H1 (cell line): ENCODE measurements around the gene PRDM1. TPM values are rescaled to one million over a fixed set of nuclear protein-coding genes. Genes with fewer than 3 reads are reported as not detected.

Experiments
- CTCF ChIA-PET: fragments of 300-600 bp; sonication (Branson Sonifier 250); formaldehyde crosslinking; loops from one replicate; lab custom pipeline; 2021; ENCODE audit not compliant: partially characterized antibody; lab: Charles Lee
- POLR2A ChIA-PET: fragments of 300-600 bp; sonication (Branson Sonifier 250); formaldehyde crosslinking; loops from one replicate; lab custom pipeline; 2021; ENCODE audit warnings: inconsistent platforms; ENCODE audit not compliant: partially characterized antibody; lab: Charles Lee
- DNase-seq, 2 experiments: peaks; one replicate each; pipeline versions ENCODE4 v3.0.0 to v3.0.0-alpha.2; 2010 to 2022; ENCODE audit warnings: low spot score in 2 of 2, low read depth in 1 of 2, mixed read lengths in 1 of 2
- FAIRE-seq: peaks from 2 replicates; lab custom pipeline; 2011; peaks lifted over from hg19 to GRCh38; lab: Jason Lieb, UNC
- H2AFZ ChIP-seq: 2 replicates; pipeline ENCODE4 v1.8.1; 2012; ENCODE audit warnings: low read length, inconsistent platforms
- H2AK5ac ChIP-seq: 2 replicates; pipeline ENCODE4 v1.6.1; 2013; ENCODE audit warnings: low read depth, low read length
- H2BK120ac ChIP-seq: replicated peaks from 2 replicates; pipeline ENCODE3; 2013; ENCODE audit warnings: low read depth, low read length, inconsistent platforms
- H2BK12ac ChIP-seq: 2 replicates; pipeline ENCODE4 v1.6.1; 2013; ENCODE audit warnings: low read depth, low read length
- H2BK15ac ChIP-seq: 2 replicates; pipeline ENCODE4 v1.6.1; 2013; ENCODE audit warnings: low read length
- H2BK20ac ChIP-seq: 2 replicates; pipeline ENCODE4 v1.6.1; 2013; ENCODE audit warnings: low read length
- H2BK5ac ChIP-seq: 2 replicates; pipeline ENCODE4 v1.6.1; 2013; ENCODE audit warnings: low read depth, low read length
- H3K14ac ChIP-seq: 2 replicates; pipeline ENCODE4 v1.6.1; 2013; ENCODE audit warnings: inconsistent platforms; ENCODE audit not compliant: insufficient read length
- H3K18ac ChIP-seq: 2 replicates; pipeline ENCODE4 v1.6.1; 2013; ENCODE audit warnings: low read length; ENCODE audit errors: extremely low read depth
- H3K23ac ChIP-seq: 2 replicates; pipeline ENCODE4 v1.6.1; 2013; ENCODE audit warnings: inconsistent platforms; ENCODE audit not compliant: insufficient read length
- H3K23me2 ChIP-seq: 2 replicates; pipeline ENCODE4 v1.6.1; 2013; ENCODE audit warnings: low read depth, low read length
- H3K27ac ChIP-seq: 2 replicates; pipeline ENCODE4 v1.6.1; 2011; ENCODE audit warnings: low read depth, low read length, inconsistent platforms
- H3K27me3 ChIP-seq, 4 experiments: replicated peaks in 1 of 4; 1 replicate in 1 of 4; 2 replicates in 3 of 4; pipeline versions ENCODE4 v1.6.1 to v1.8.1; 2011 to 2013; ENCODE audit warnings: low read length in 3 of 4, mild to moderate bottlenecking in 3 of 4, inconsistent platforms in 2 of 4, mixed read lengths in 2 of 4, moderate library complexity in 1 of 4; ENCODE audit not compliant: control insufficient read depth in 3 of 4, insufficient read depth in 3 of 4; ENCODE audit errors: extremely low read depth in 1 of 4
- H3K36me3 ChIP-seq, 4 experiments: 2 replicates each; pipeline versions ENCODE4 v1.6.1 to v1.8.1; 2011 to 2013; ENCODE audit warnings: mild to moderate bottlenecking in 4 of 4, low read length in 3 of 4, moderate library complexity in 2 of 4, control low read depth in 1 of 4, inconsistent platforms in 1 of 4; ENCODE audit not compliant: insufficient read depth in 4 of 4, control insufficient read depth in 2 of 4
- H3K4ac ChIP-seq: replicated peaks from 2 replicates; pipeline ENCODE3; 2013; ENCODE audit warnings: low read length, low read depth, mixed read lengths, inconsistent platforms; ENCODE audit not compliant: insufficient read length
- H3K4me1 ChIP-seq, 4 experiments: replicated peaks in 1 of 4; 1 replicate in 1 of 4; 2 replicates in 3 of 4; pipeline versions ENCODE4 v1.6.1 to v1.8.1; 2011 to 2013; ENCODE audit warnings: low read length in 3 of 4, inconsistent platforms in 2 of 4, mixed read lengths in 1 of 4; ENCODE audit not compliant: insufficient read depth in 4 of 4, control insufficient read depth in 3 of 4
- H3K4me2 ChIP-seq, 2 experiments: 2 replicates each; pipeline versions ENCODE4 v1.6.1 to v1.8.1; 2011 to 2013; ENCODE audit warnings: low read depth in 2 of 2, low read length in 2 of 2, control low read depth in 1 of 2, inconsistent platforms in 1 of 2, mild to moderate bottlenecking in 1 of 2; ENCODE audit not compliant: insufficient read depth in 1 of 2
- H3K4me3 ChIP-seq, 4 experiments: fragments of 200-600, 300-600 bp in 1 of 4; sonication (generic), shearing (Covaris generic), sonication (Bioruptor Twin) in 1 of 4; 2 replicates each; pipeline versions ENCODE4 v1.5.1 to v1.8.1; 2011 to 2016; ENCODE audit warnings: low read length in 4 of 4, low read depth in 3 of 4, control low read depth in 2 of 4, inconsistent platforms in 2 of 4, mild to moderate bottlenecking in 2 of 4, mixed read lengths in 1 of 4, moderate library complexity in 1 of 4; ENCODE audit not compliant: insufficient read depth in 2 of 4; ENCODE audit errors: extremely low read depth in 1 of 4
- H3K56ac ChIP-seq: replicated peaks from 2 replicates; pipeline ENCODE3; 2013; ENCODE audit warnings: low read depth, mild to moderate bottlenecking, mixed read lengths, low read length, inconsistent platforms; ENCODE audit not compliant: insufficient read length
- H3K79me1 ChIP-seq: 2 replicates; pipeline ENCODE4 v1.6.1; 2013; ENCODE audit warnings: low read depth, low read length, control low read depth
- H3K79me2 ChIP-seq, 2 experiments: 2 replicates each; pipeline versions ENCODE4 v1.6.1 to v1.8.1; 2012 to 2013; ENCODE audit warnings: low read length in 2 of 2, mild to moderate bottlenecking in 2 of 2, inconsistent platforms in 1 of 2; ENCODE audit not compliant: insufficient read depth in 2 of 2, control insufficient read depth in 1 of 2
- H3K9ac ChIP-seq, 4 experiments: replicated peaks in 1 of 4; 1 replicate in 1 of 4; 2 replicates in 3 of 4; pipeline versions ENCODE4 v1.6.1 to v1.8.1; 2011 to 2013; ENCODE audit warnings: low read depth in 3 of 4, low read length in 3 of 4, control low read depth in 2 of 4, mild to moderate bottlenecking in 2 of 4, moderate library complexity in 2 of 4, inconsistent platforms in 1 of 4; ENCODE audit errors: extremely low read depth in 1 of 4
- H3K9me3 ChIP-seq, 2 experiments: 2 replicates each; pipeline versions ENCODE4 v1.6.1 to v1.8.1; 2012 to 2013; ENCODE audit warnings: mild to moderate bottlenecking in 2 of 2, moderate library complexity in 2 of 2, control low read depth in 1 of 2, inconsistent platforms in 1 of 2, low read depth in 1 of 2, low read length in 1 of 2, mixed read lengths in 1 of 2; ENCODE audit not compliant: insufficient read depth in 2 of 2
- H4K20me1 ChIP-seq, 2 experiments: replicated peaks in 1 of 2; 2 replicates each; pipeline versions ENCODE3 to v1.8.1; 2011 to 2013; ENCODE audit warnings: inconsistent platforms in 2 of 2, low read length in 2 of 2, mild to moderate bottlenecking in 1 of 2; ENCODE audit not compliant: insufficient read depth in 2 of 2, control insufficient read depth in 1 of 2
- H4K5ac ChIP-seq: 2 replicates; pipeline ENCODE4 v1.6.1; 2013; ENCODE audit warnings: low read length, low read depth, mixed read lengths, inconsistent platforms; ENCODE audit not compliant: insufficient read length
- H4K8ac ChIP-seq: 2 replicates; pipeline ENCODE4 v1.8.0; 2013; ENCODE audit warnings: mild to moderate bottlenecking, moderate library complexity, low read length, inconsistent platforms; ENCODE audit not compliant: insufficient read depth; ENCODE audit errors: extremely low read depth
- H4K91ac ChIP-seq: replicated peaks from 2 replicates; pipeline ENCODE3; 2013; ENCODE audit warnings: low read length, mixed read lengths, inconsistent platforms; ENCODE audit not compliant: insufficient read length
- CTCF ChIP-seq, 3 experiments: IDR thresholded peaks; 1 replicate in 2 of 3; 2 replicates in 1 of 3; pipeline versions ENCODE4 v1.5.1 to v1.6.1; 2011; ENCODE audit warnings: low read length in 3 of 3, mild to moderate bottlenecking in 3 of 3, inconsistent platforms in 2 of 3, low read depth in 1 of 3, moderate library complexity in 1 of 3; ENCODE audit not compliant: insufficient read depth in 1 of 3; ENCODE audit errors: control extremely low read depth in 1 of 3
- HDAC6 ChIP-seq: IDR thresholded peaks from one replicate; pipeline ENCODE4 v1.7.1; 2012; ENCODE audit warnings: low read depth, mild to moderate bottlenecking, inconsistent platforms, low read length, moderate library complexity
- PHF8 ChIP-seq: fragments of 200-600 bp; sonication (generic); conservative IDR thresholded peaks from 2 replicates; pipeline ENCODE4 v1.7.1; 2012; ENCODE audit warnings: low read depth, mild to moderate bottlenecking, inconsistent platforms, low read length, moderate library complexity
- POU5F1 ChIP-seq: IDR thresholded peaks from 2 replicates; pipeline ENCODE4 v1.6.1; 2011; ENCODE audit warnings: low read depth, mild to moderate bottlenecking, low read length, moderate library complexity
- RNF2 ChIP-seq: fragments of 200-900, 300-1000 bp; sonication (generic); IDR thresholded peaks from 2 replicates; pipeline ENCODE4 v1.7.1; 2016; ENCODE audit warnings: borderline replicate concordance, low read depth, mild to moderate bottlenecking, antibody characterized with exemption, low read length; ENCODE audit not compliant: poor library complexity, severe bottlenecking; ENCODE audit errors: missing control alignments
- SIRT6 ChIP-seq: IDR thresholded peaks from one replicate; pipeline ENCODE4 v1.7.1; 2012; ENCODE audit warnings: low read length, inconsistent platforms
- SP2 ChIP-seq: IDR thresholded peaks from 2 replicates; pipeline ENCODE4 v1.6.1; 2012; ENCODE audit warnings: mild to moderate bottlenecking, low read length, inconsistent platforms
- WGBS, 2 experiments: shearing (Covaris generic) in 1 of 2; methylation state at CpG; one replicate each; pipeline versions ENCODE4 v1.1.6 to v1.1.7; 2013 to 2015; ENCODE audit warnings: low lambda C conversion rate in 2 of 2, mixed read lengths in 2 of 2, inconsistent platforms in 1 of 2, low coverage in 1 of 2, missing lambda C conversion rate in 1 of 2; ENCODE audit not compliant: insufficient replicate concordance in 2 of 2, insufficient coverage in 1 of 2, insufficient read length in 1 of 2; ENCODE audit errors: extremely low coverage in 1 of 2, missing lambda C conversion rate in 1 of 2; 5-methylcytosine and 5-hydroxymethylcytosine counted together
- polyA plus RNA-seq, 7 experiments: library from polyadenylated mRNA; depleted of rRNA in 3 of 7; stranded (reverse) in 5 of 7; unstranded in 2 of 7; fragments of >200 nt in 5 of 7; fragments of 200-250 nt in 2 of 7; gene quantifications; 1 replicate in 5 of 7; 2 replicates in 1 of 7; 4 replicates in 1 of 7; pipeline versions ENCODE4 v1.2.1 to v1.2.3, GENCODE V29; 2011 to 2013; ENCODE audit warnings: missing spikeins in 2 of 7, mixed read lengths in 2 of 7
- total RNA-seq: library from RNA; stranded (reverse); fragmentation: NEBNext Ultra II Directional; extraction: Animal tissue kit (Norgen Biotek cat#: 25700); gene quantifications from 2 replicates; pipeline ENCODE4 v1.2.1, GENCODE V29; 2021

Gene PRDM1
- total and polyA plus RNA-seq, 2 of the 8 experiments (the other 6 are each of a cell fraction or from before 2014, with no cell fraction given): 0.21 to 0.74 TPM

DNA sequence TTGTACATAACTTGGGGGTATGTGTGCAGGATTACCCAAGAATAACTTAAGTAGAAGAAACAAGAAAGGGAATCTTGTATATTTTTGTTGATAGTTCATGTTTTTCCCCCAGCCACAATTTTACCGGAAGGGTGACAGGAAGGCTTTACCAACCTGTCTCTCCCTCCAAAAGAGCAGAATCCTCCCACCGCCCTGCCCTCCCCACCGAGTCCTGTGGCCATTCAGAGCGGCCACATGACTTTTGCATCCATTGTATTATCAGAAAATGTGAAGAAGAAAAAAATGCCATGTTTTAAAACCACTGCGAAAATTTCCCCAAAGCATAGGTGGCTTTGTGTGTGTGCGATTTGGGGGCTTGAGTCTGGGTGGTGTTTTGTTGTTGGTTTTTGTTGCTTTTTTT lies 22.0 kb downstream of the PRDM1 start:
- no peak overlapping the region for H3K9ac ChIP-seq
- DNase-seq: no peak
- no peak overlapping the region for H3K4me2 ChIP-seq
- POLR2A ChIA-PET: no interaction called here
- H3K79me2 ChIP-seq: no peaks in the 10 kb centered on the region
- no peak overlapping the region for H4K5ac ChIP-seq
- H3K27me3 ChIP-seq: no peaks in the 10 kb centered on the region; a peak in 1 of 7 replicates
- CTCF ChIA-PET: no interaction called here
- H4K20me1 ChIP-seq: no peaks in the 10 kb centered on the region
- FAIRE-seq: no peak
- H3K14ac ChIP-seq: no peak overlapping the region
- H3K23me2 ChIP-seq: no peaks in the 10 kb centered on the region; the same call in 1 of the 2 replicates
- H2BK12ac ChIP-seq: no peak overlapping the region
- no peak overlapping the region for H4K8ac ChIP-seq
- H3K79me1 ChIP-seq: no peaks in the 10 kb centered on the region
- no peaks in the 10 kb centered on the region for H3K36me3 ChIP-seq
- no peak overlapping the region for H3K4ac ChIP-seq
- H3K4me3 ChIP-seq: no peak overlapping the region
- no peak overlapping the region for H3K18ac ChIP-seq
- no peak overlapping the region for H2BK5ac ChIP-seq
- H3K56ac ChIP-seq: no peak overlapping the region
- no peak overlapping the region for H2BK15ac ChIP-seq
- no peak overlapping the region for H2AK5ac ChIP-seq
- no peak for TF ChIP-seq PHF8
- no peak for TF ChIP-seq HDAC6
- no peak for TF ChIP-seq CTCF (IDR thresholded peaks at IDR 0.05; ENCODE audit: control extremely low read depth in 1 of 3, insufficient read depth in 1 of 3, low read depth in 1 of 3, low read length in 3 of 3)
- TF ChIP-seq SP2: no peak
- no peak for TF ChIP-seq RNF2
- no peak for TF ChIP-seq POU5F1
- no peak for TF ChIP-seq SIRT6
- WGBS, 2 experiments: 93% methylated on average over 6 of the region's 6 CpGs; no CpG with 5 or more reads in 1 of the 2 experiments
- H4K91ac ChIP-seq: no peak overlapping the region
- no peak overlapping the region for H2BK120ac ChIP-seq
- no peaks in the 10 kb centered on the region for H3K9me3 ChIP-seq
- no peak overlapping the region for H3K23ac ChIP-seq
- H3K4me1 ChIP-seq: no peaks in the 10 kb centered on the region
- H2AFZ ChIP-seq: no peak overlapping the region
- no peak overlapping the region for H3K27ac ChIP-seq
- H2BK20ac ChIP-seq: no peak overlapping the region
